Trophoblast cell (in vitro differentiated cells and primary cell): ENCODE results near the gene TMEM272.
A peak's percentile ranks its signal among the peaks of the same experiment; 100 is the strongest.

Experiments
- DNase-seq, 2 donors: peaks; one replicate each; pipeline ENCODE4 v3.0.0-alpha.2; 2016
- H2AFZ ChIP-seq: 2 replicates; pipeline ENCODE4 v1.6.1; 2013; ENCODE audit warnings: low read length, moderate library complexity, mild to moderate bottlenecking; ENCODE audit not compliant: insufficient read depth, poor library complexity
- H2AK5ac ChIP-seq: 2 replicates; pipeline ENCODE4 v1.6.1; 2013; ENCODE audit warnings: mild to moderate bottlenecking, low read length
- H2BK120ac ChIP-seq: 2 replicates; pipeline ENCODE4 v1.6.1; 2013; ENCODE audit warnings: low read length, mild to moderate bottlenecking, moderate library complexity; ENCODE audit not compliant: insufficient read depth, poor library complexity
- H2BK12ac ChIP-seq: 2 replicates; pipeline ENCODE4 v1.6.1; 2013; ENCODE audit warnings: mild to moderate bottlenecking, low read length, moderate library complexity
- H2BK5ac ChIP-seq: 2 replicates; pipeline ENCODE4 v1.6.1; 2013; ENCODE audit warnings: low read length, low read depth, moderate library complexity, mild to moderate bottlenecking; ENCODE audit not compliant: poor library complexity
- H3K14ac ChIP-seq: 2 replicates; pipeline ENCODE4 v1.6.1; 2013; ENCODE audit warnings: mild to moderate bottlenecking, low read length
- H3K18ac ChIP-seq: 2 replicates; pipeline ENCODE4 v1.6.1; 2013; ENCODE audit warnings: mild to moderate bottlenecking, low read length
- H3K23ac ChIP-seq: 2 replicates; pipeline ENCODE4 v1.6.1; 2013; ENCODE audit warnings: low read length
- H3K27ac ChIP-seq: 2 replicates; pipeline ENCODE4 v1.5.1; 2013; ENCODE audit warnings: low read depth, mild to moderate bottlenecking, inconsistent platforms, low read length, moderate library complexity
- H3K27me3 ChIP-seq: 2 replicates; pipeline ENCODE4 v1.6.1; 2013; ENCODE audit warnings: inconsistent platforms, mild to moderate bottlenecking, low read length, moderate library complexity; ENCODE audit not compliant: insufficient read depth
- H3K36me3 ChIP-seq, 2 experiments: 1 replicate in 1 of 2; 2 replicates in 1 of 2; pipeline ENCODE4 v1.6.1; 2013; ENCODE audit warnings: low read length in 2 of 2, mild to moderate bottlenecking in 2 of 2, moderate library complexity in 1 of 2; ENCODE audit not compliant: insufficient read depth in 2 of 2, control insufficient read depth in 1 of 2
- H3K4ac ChIP-seq: 2 replicates; pipeline ENCODE4 v1.6.1; 2013; ENCODE audit warnings: low read depth, mild to moderate bottlenecking, low read length, moderate library complexity
- H3K4me1 ChIP-seq, 2 experiments: 1 replicate in 1 of 2; 2 replicates in 1 of 2; pipeline ENCODE4 v1.6.1; 2013; ENCODE audit warnings: low read length in 2 of 2, mild to moderate bottlenecking in 2 of 2, moderate library complexity in 1 of 2; ENCODE audit not compliant: insufficient read depth in 2 of 2, control insufficient read depth in 1 of 2
- H3K4me2 ChIP-seq: 2 replicates; pipeline ENCODE4 v1.6.1; 2013; ENCODE audit warnings: inconsistent platforms, mild to moderate bottlenecking, low read length, moderate library complexity
- H3K4me3 ChIP-seq: 2 replicates; pipeline ENCODE4 v1.5.1; 2013; ENCODE audit warnings: mild to moderate bottlenecking, low read depth, low read length, inconsistent platforms
- H3K79me1 ChIP-seq: one replicate; pipeline ENCODE4 v1.6.1; 2013; ENCODE audit warnings: low read length
- H3K79me2 ChIP-seq: 2 replicates; pipeline ENCODE4 v1.6.1; 2013; ENCODE audit warnings: low read length, mild to moderate bottlenecking; ENCODE audit not compliant: control insufficient read depth, insufficient read depth, poor library complexity
- H3K9ac ChIP-seq: 2 replicates; pipeline ENCODE4 v1.6.1; 2013; ENCODE audit warnings: mild to moderate bottlenecking, low read length
- H3K9me3 ChIP-seq: 2 replicates; pipeline ENCODE4 v1.6.1; 2013; ENCODE audit warnings: low read depth, mild to moderate bottlenecking, control low read depth, inconsistent platforms, low read length; ENCODE audit not compliant: insufficient read depth
- H4K12ac ChIP-seq: 2 replicates; pipeline ENCODE4 v1.6.1; 2013; ENCODE audit warnings: low read depth, mild to moderate bottlenecking, low read length, moderate library complexity
- H4K8ac ChIP-seq: 2 replicates; pipeline ENCODE4 v1.6.1; 2013; ENCODE audit warnings: low read depth, mild to moderate bottlenecking, low read length, moderate library complexity
- H4K91ac ChIP-seq: one replicate; pipeline ENCODE4 v1.6.1; 2013; ENCODE audit warnings: low read depth, mild to moderate bottlenecking, low read length, moderate library complexity
- WGBS: extraction: QIAGEN DNeasy Blood & Tissue Kit; methylation state at CpG from one replicate; pipeline ENCODE4 v1.1.7; 2013; ENCODE audit warnings: missing lambda C conversion rate; ENCODE audit not compliant: insufficient read length, insufficient coverage; ENCODE audit errors: extremely low coverage; 5-methylcytosine and 5-hydroxymethylcytosine counted together

The TMEM272 gene

DNA sequence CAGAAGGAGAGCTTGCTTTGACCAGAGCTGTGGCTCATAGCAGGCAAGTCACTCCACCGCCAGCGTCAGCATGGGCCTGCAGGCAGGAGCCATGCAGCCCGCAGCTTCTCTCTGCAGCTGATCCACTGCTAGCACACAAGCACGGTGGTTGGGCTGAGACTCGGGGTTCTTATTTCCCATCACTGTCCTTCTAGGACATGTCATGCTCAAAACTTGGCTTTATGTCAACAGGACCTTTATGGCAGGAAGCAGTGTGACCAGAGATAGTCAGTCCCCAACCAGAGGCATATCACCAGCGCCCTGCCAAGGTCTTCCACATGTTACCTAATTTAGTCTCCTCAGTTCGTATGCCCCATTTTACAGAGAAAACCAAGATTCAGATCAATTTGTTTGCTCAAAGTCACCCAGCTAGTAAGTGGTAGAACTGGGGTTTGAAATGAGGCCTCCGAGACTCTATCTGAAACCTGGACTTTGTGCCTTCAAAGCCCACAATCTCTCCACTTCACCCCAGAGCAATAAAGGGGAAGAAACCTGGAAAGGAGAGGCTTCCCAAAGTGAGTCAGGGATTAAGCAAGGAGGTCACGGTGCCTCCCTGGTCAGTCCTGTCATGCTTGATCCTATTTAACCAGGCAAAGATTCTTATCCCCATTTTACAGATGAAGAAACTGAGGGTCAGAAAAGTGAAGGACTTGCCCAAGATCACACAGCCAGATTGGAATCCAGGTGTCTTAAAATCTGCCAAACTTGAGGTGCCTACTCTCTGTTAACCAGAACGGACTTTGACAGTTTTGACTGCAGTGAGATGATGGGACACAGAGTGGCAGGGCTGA, 5.1 kb downstream of the TMEM272 start:
- Histone ChIP-seq H3K23ac (peak overlapping the region; percentile 17), H3K4me1 (no peaks in the 10 kb centered on the region), H3K4me2 (no peak overlapping the region), H3K27me3 (no peaks in the 10 kb centered on the region), H3K79me2 (no peaks in the 10 kb centered on the region), H2BK120ac (no peak overlapping the region), H3K4ac (no peak overlapping the region), H3K9me3 (no peaks in the 10 kb centered on the region), H4K91ac (no peak overlapping the region), H3K27ac (no peak overlapping the region), H3K14ac (no peak overlapping the region), H2BK5ac (no peak overlapping the region), H3K79me1 (no peaks in the 10 kb centered on the region), H4K8ac (no peak overlapping the region), H4K12ac (no peak overlapping the region), H3K36me3 (no peaks in the 10 kb centered on the region), H3K18ac (no peak overlapping the region), H2BK12ac (no peak overlapping the region), H3K4me3 (no peak overlapping the region), H2AK5ac (no peak overlapping the region), H3K9ac (no peak overlapping the region), H2AFZ (no peak overlapping the region)
- DNase-seq = no peak
- WGBS = no CpG with 5 or more reads among the region's 10 CpGs

DNA sequence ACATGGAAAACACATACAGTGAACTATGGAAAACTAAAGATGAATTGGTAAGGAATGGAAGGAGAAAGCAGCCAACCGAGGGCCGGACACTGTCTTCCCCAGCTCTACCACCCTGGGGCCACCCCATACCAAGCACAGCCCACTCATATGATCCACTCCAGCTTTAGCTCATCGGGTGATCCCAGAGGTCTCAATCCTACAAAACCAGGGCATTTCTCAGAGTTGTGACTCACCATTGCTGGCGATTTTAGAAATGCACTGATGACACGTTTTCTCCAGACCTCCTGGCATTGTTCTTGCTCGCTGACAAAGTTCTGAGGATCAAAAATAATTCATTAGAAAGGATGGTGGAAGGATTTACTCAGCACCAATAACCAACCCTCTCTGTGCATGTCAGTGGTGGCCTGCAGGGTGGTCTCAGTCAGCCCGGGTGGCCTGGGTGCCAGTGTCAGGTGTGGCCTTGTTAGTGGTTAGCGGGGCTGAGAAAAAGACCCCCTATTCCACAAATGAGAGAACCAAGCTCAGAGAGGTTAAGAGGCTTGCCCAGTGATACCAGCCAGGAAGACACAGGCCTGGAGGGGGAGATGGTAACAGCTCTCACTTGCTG, 6.6 kb downstream of the TMEM272 start:
- no peaks in the 10 kb centered on the region for H3K36me3 ChIP-seq
- H3K23ac ChIP-seq = no peak overlapping the region
- H2AFZ ChIP-seq = no peak overlapping the region
- no peaks in the 10 kb centered on the region for H3K79me1 ChIP-seq
- H3K4me1 ChIP-seq = no peaks in the 10 kb centered on the region
- H4K12ac ChIP-seq = no peak overlapping the region
- no CpG with 5 or more reads among the region's 8 CpGs for WGBS
- no peak overlapping the region for H2AK5ac ChIP-seq
- no peak overlapping the region for H2BK120ac ChIP-seq
- H3K79me2 ChIP-seq = no peaks in the 10 kb centered on the region
- no peak overlapping the region for H4K91ac ChIP-seq
- DNase-seq = no peak
- no peak overlapping the region for H4K8ac ChIP-seq
- H3K27ac ChIP-seq = no peak overlapping the region
- H2BK5ac ChIP-seq = no peak overlapping the region
- no peak overlapping the region for H3K14ac ChIP-seq
- H3K18ac ChIP-seq = no peak overlapping the region
- H2BK12ac ChIP-seq = no peak overlapping the region
- H3K9me3 ChIP-seq = no peaks in the 10 kb centered on the region
- no peak overlapping the region for H3K9ac ChIP-seq
- H3K4me3 ChIP-seq = no peak overlapping the region
- H3K27me3 ChIP-seq = no peaks in the 10 kb centered on the region
- no peak overlapping the region for H3K4me2 ChIP-seq
- no peak overlapping the region for H3K4ac ChIP-seq

GRCh38 chr13:51837016-51837415, 8.0 kb downstream of the TMEM272 start:
- H3K9ac ChIP-seq = no peak overlapping the region
- H3K79me2 ChIP-seq = no peaks in the 10 kb centered on the region
- no peak overlapping the region for H3K14ac ChIP-seq
- no peak overlapping the region for H2BK120ac ChIP-seq
- no peak overlapping the region for H3K4me2 ChIP-seq
- H3K23ac ChIP-seq = no peak overlapping the region
- H3K27me3 ChIP-seq = no peaks in the 10 kb centered on the region
- H2BK5ac ChIP-seq = no peak overlapping the region
- no peak overlapping the region for H3K4ac ChIP-seq
- no peak overlapping the region for H3K4me3 ChIP-seq
- H3K18ac ChIP-seq = no peak overlapping the region
- no peak overlapping the region for H4K12ac ChIP-seq
- no peaks in the 10 kb centered on the region for H3K4me1 ChIP-seq
- H2AK5ac ChIP-seq = no peak overlapping the region
- H4K91ac ChIP-seq = no peak overlapping the region
- H2BK12ac ChIP-seq = no peak overlapping the region
- no peak overlapping the region for H2AFZ ChIP-seq
- H3K79me1 ChIP-seq = no peaks in the 10 kb centered on the region
- H3K27ac ChIP-seq = no peak overlapping the region
- H3K36me3 ChIP-seq = no peaks in the 10 kb centered on the region
- H3K9me3 ChIP-seq = no peaks in the 10 kb centered on the region
- DNase-seq = no peak
- H4K8ac ChIP-seq = no peak overlapping the region
- no CpG with 5 or more reads among the region's 3 CpGs for WGBS

GRCh38 chr13:51834581-51835171, 10.3 kb downstream of the TMEM272 start:
- H2AFZ ChIP-seq = no peak overlapping the region
- no peak overlapping the region for H2BK5ac ChIP-seq
- no peak overlapping the region for H3K4me2 ChIP-seq
- no peak overlapping the region for H3K23ac ChIP-seq
- H3K27me3 ChIP-seq = no peaks in the 10 kb centered on the region
- H3K79me1 ChIP-seq = no peaks in the 10 kb centered on the region
- H3K79me2 ChIP-seq = no peaks in the 10 kb centered on the region
- H3K27ac ChIP-seq = no peak overlapping the region
- DNase-seq = no peak
- no peak overlapping the region for H3K4me3 ChIP-seq
- H4K8ac ChIP-seq = no peak overlapping the region
- H4K91ac ChIP-seq = no peak overlapping the region
- no peaks in the 10 kb centered on the region for H3K4me1 ChIP-seq
- no peak overlapping the region for H2BK120ac ChIP-seq
- WGBS = no CpG with 5 or more reads among the region's 7 CpGs
- no peaks in the 10 kb centered on the region for H3K36me3 ChIP-seq
- H3K14ac ChIP-seq = no peak overlapping the region
- H3K18ac ChIP-seq = no peak overlapping the region
- no peak overlapping the region for H4K12ac ChIP-seq
- no peak overlapping the region for H3K4ac ChIP-seq
- no peaks in the 10 kb centered on the region for H3K9me3 ChIP-seq
- no peak overlapping the region for H2BK12ac ChIP-seq
- H3K9ac ChIP-seq = no peak overlapping the region
- no peak overlapping the region for H2AK5ac ChIP-seq
